H9 (cell line): ENCODE results near the gene NPAS3. TPM values are rescaled to one million over a fixed set of nuclear protein-coding genes. Genes with fewer than 3 reads are reported as not detected.

Experiments used
- DNase-seq: peaks from one replicate; pipeline ENCODE4 v3.0.0-alpha.2; 2017
- H2AFZ ChIP-seq: one replicate; pipeline ENCODE4 v1.6.1; 2013; ENCODE audit warnings: mild to moderate bottlenecking, low read length, control low read depth, moderate library complexity
- H2AK5ac ChIP-seq: 2 replicates; pipeline ENCODE4 v1.6.1; 2013; ENCODE audit warnings: low read length, control low read depth, mixed read lengths; ENCODE audit not compliant: insufficient read length
- H2BK120ac ChIP-seq: one replicate; pipeline ENCODE4 v1.6.1; 2013; ENCODE audit warnings: low read depth, mild to moderate bottlenecking, low read length, control low read depth, inconsistent platforms; ENCODE audit not compliant: poor library complexity, severe bottlenecking
- H2BK12ac ChIP-seq: 2 replicates; pipeline ENCODE4 v1.6.1; 2013; ENCODE audit warnings: low read length, control low read depth, mixed read lengths, low read depth; ENCODE audit not compliant: insufficient read length
- H2BK15ac ChIP-seq: 2 replicates; pipeline ENCODE4 v1.6.1; 2013; ENCODE audit warnings: low read depth, low read length, control low read depth
- H2BK20ac ChIP-seq: one replicate; pipeline ENCODE4 v1.6.1; 2013; ENCODE audit warnings: low read depth, mild to moderate bottlenecking, low read length, control low read depth, inconsistent platforms; ENCODE audit not compliant: poor library complexity, severe bottlenecking
- H2BK5ac ChIP-seq: 2 replicates; pipeline ENCODE4 v1.6.1; 2013; ENCODE audit warnings: low read length, control low read depth, mixed read lengths; ENCODE audit not compliant: insufficient read length
- H3K14ac ChIP-seq: 2 replicates; pipeline ENCODE4 v1.6.1; 2013; ENCODE audit warnings: low read length, control low read depth; ENCODE audit not compliant: insufficient read depth
- H3K18ac ChIP-seq: 2 replicates; pipeline ENCODE4 v1.6.1; 2013; ENCODE audit warnings: low read depth, mild to moderate bottlenecking, mixed read lengths, low read length, control low read depth; ENCODE audit not compliant: insufficient read length
- H3K23ac ChIP-seq: 2 replicates; pipeline ENCODE4 v1.6.1; 2013; ENCODE audit warnings: low read length, control low read depth, mixed read lengths, low read depth; ENCODE audit not compliant: insufficient read length
- H3K23me2 ChIP-seq: 2 replicates; pipeline ENCODE4 v1.6.1; 2013; ENCODE audit warnings: low read depth, mild to moderate bottlenecking, mixed read lengths, low read length, control low read depth; ENCODE audit not compliant: insufficient read length, poor library complexity, severe bottlenecking
- H3K27ac ChIP-seq: 2 replicates; pipeline ENCODE4 v1.5.1; 2013; ENCODE audit warnings: low read length, control low read depth, mixed read lengths, low read depth; ENCODE audit not compliant: insufficient read length
- H3K27me3 ChIP-seq: 2 replicates; pipeline ENCODE4 v1.6.1; 2013; ENCODE audit warnings: low read length, control low read depth, inconsistent platforms; ENCODE audit not compliant: insufficient read depth
- H3K4ac ChIP-seq: 2 replicates; pipeline ENCODE4 v1.6.1; 2013; ENCODE audit warnings: low read depth, mild to moderate bottlenecking, control low read depth, inconsistent platforms, low read length, moderate library complexity
- H3K4me1 ChIP-seq: 2 replicates; pipeline ENCODE4 v1.6.1; 2013; ENCODE audit warnings: low read length, control low read depth, inconsistent platforms; ENCODE audit not compliant: insufficient read depth
- H3K4me2 ChIP-seq: 2 replicates; pipeline ENCODE4 v1.6.1; 2013; ENCODE audit warnings: low read length, control low read depth, mixed read lengths; ENCODE audit not compliant: insufficient read length, insufficient read depth
- H3K56ac ChIP-seq: 2 replicates; pipeline ENCODE4 v1.6.1; 2013; ENCODE audit warnings: low read depth, mild to moderate bottlenecking, mixed read lengths, low read length, control low read depth; ENCODE audit not compliant: insufficient read length
- H3K79me1 ChIP-seq: 2 replicates; pipeline ENCODE4 v1.6.1; 2013; ENCODE audit warnings: low read depth, mild to moderate bottlenecking, moderate library complexity, low read length, control low read depth, inconsistent platforms; ENCODE audit not compliant: insufficient read depth, poor library complexity, severe bottlenecking
- H3K79me2 ChIP-seq: 2 replicates; pipeline ENCODE4 v1.6.1; 2013; ENCODE audit warnings: low read length, control low read depth, inconsistent platforms; ENCODE audit not compliant: insufficient read depth
- H3K9ac ChIP-seq: 2 replicates; pipeline ENCODE4 v1.6.1; 2013; ENCODE audit warnings: low read length, control low read depth, mixed read lengths; ENCODE audit not compliant: insufficient read length; ENCODE audit errors: extremely low read depth
- H3K9me3 ChIP-seq: one replicate; pipeline ENCODE4 v1.6.1; 2013; ENCODE audit warnings: low read depth, low read length, inconsistent platforms; ENCODE audit not compliant: control insufficient read depth
- H3T11ph ChIP-seq: one replicate; pipeline ENCODE4 v1.6.1; 2013; ENCODE audit warnings: mild to moderate bottlenecking, low read length, control low read depth, inconsistent platforms
- H4K20me1 ChIP-seq: one replicate; pipeline ENCODE4 v1.6.1; 2013; ENCODE audit not compliant: control insufficient read depth, insufficient read length, insufficient read depth
- H4K5ac ChIP-seq: 2 replicates; pipeline ENCODE4 v1.6.1; 2013; ENCODE audit warnings: low read depth, mild to moderate bottlenecking, mixed read lengths, low read length, control low read depth; ENCODE audit not compliant: insufficient read length
- H4K8ac ChIP-seq: replicated peaks from 2 replicates; pipeline ENCODE4 v1.6.1; 2013; ENCODE audit warnings: low read length, control low read depth, mixed read lengths, low read depth; ENCODE audit not compliant: insufficient read length
- H4K91ac ChIP-seq: 2 replicates; pipeline ENCODE4 v1.6.1; 2013; ENCODE audit warnings: low read depth, mild to moderate bottlenecking, moderate library complexity, mixed read lengths, low read length, control low read depth; ENCODE audit not compliant: insufficient read length
- H3K27ac Mint-ChIP-seq, 3 experiments: 2 replicates in 2 of 3; 3 replicates in 1 of 3; pipeline ENCODE4 v1.8.0; 2020 to 2021; ENCODE audit warnings: mixed read lengths in 3 of 3, mild to moderate bottlenecking in 1 of 3, moderate library complexity in 1 of 3
- H3K27me3 Mint-ChIP-seq: 2 replicates; pipeline ENCODE4 v1.8.0; 2021; ENCODE audit warnings: low read depth, mild to moderate bottlenecking, moderate library complexity, mixed read lengths
- H3K36me3 Mint-ChIP-seq, 3 experiments: 2 replicates in 2 of 3; 3 replicates in 1 of 3; pipeline ENCODE4 v1.8.0; 2020 to 2021; ENCODE audit warnings: low read depth in 3 of 3, mixed read lengths in 3 of 3; ENCODE audit not compliant: insufficient read depth in 1 of 3
- H3K4me1 Mint-ChIP-seq, 2 experiments: 2 replicates each; pipeline ENCODE4 v1.8.0; 2020; ENCODE audit warnings: mixed read lengths in 2 of 2
- H3K4me3 Mint-ChIP-seq, 2 experiments: 2 replicates in 1 of 2; 3 replicates in 1 of 2; pipeline ENCODE4 v1.8.0; 2020 to 2021; ENCODE audit warnings: mild to moderate bottlenecking in 2 of 2, mixed read lengths in 2 of 2, moderate library complexity in 1 of 2
- H3K9me3 Mint-ChIP-seq, 2 experiments: 2 replicates in 1 of 2; 3 replicates in 1 of 2; pipeline ENCODE4 v1.8.0; 2020; ENCODE audit warnings: mild to moderate bottlenecking in 2 of 2, mixed read lengths in 2 of 2, moderate library complexity in 1 of 2
- CTCF ChIP-seq: fragments of 200-600 bp; sonication (generic); conservative IDR thresholded peaks from 3 replicates; pipeline ENCODE4 v1.8.0; 2021; ENCODE audit warnings: antibody characterized with exemption, mild to moderate bottlenecking
- WGBS: extraction: QIAGEN DNeasy Blood & Tissue Kit; methylation state at CpG from one replicate; pipeline ENCODE4 v1.1.7; 2013; ENCODE audit warnings: missing lambda C conversion rate, low lambda C conversion rate, mixed read lengths; ENCODE audit not compliant: insufficient read length; ENCODE audit errors: extremely low coverage; 5-methylcytosine and 5-hydroxymethylcytosine counted together
- total RNA-seq: library from RNA; stranded (reverse); gene quantifications from 2 replicates; pipeline ENCODE4 v1.2.1, GENCODE V29; 2021

Gene NPAS3
- total RNA-seq, 1 experiment from 2014 or later = 0.17 TPM

DNA sequence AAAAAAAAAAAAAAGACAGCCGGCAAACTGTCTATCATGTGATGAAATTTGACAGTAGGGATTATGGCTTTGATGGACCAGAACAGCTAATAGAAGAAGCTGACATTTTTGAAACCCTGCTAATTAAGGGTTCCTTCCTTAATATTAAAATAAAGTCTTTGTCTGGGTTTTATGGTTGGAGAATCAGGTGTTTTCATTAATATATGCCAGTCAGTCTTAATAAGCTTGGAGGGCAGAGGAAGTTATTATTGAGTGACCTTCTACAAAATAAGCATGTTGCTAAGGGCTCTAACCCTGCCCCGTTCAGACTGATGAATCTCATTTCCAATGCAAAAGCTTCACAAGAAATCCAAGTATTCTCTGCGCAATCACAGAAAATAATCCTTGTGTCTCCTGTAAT is 722.4 kb downstream of the NPAS3 start:
- H3K4me2 ChIP-seq = no peak overlapping the region
- no peaks in the 10 kb centered on the region for H3K9me3 ChIP-seq
- no peak overlapping the region for H2AK5ac ChIP-seq
- no peak overlapping the region for H2AFZ ChIP-seq
- H3K56ac ChIP-seq = no peak overlapping the region
- no peak overlapping the region for H3K4ac ChIP-seq
- no peak overlapping the region for H2BK12ac ChIP-seq
- H3K14ac ChIP-seq = no peak overlapping the region
- no peak for DNase-seq
- H3K27ac Mint-ChIP-seq = no peak overlapping the region
- H3K4me3 Mint-ChIP-seq = no peak overlapping the region
- H3K79me2 ChIP-seq = no peaks in the 10 kb centered on the region
- no peak overlapping the region for H2BK15ac ChIP-seq
- no peak overlapping the region for H3T11ph ChIP-seq
- H3K9ac ChIP-seq = no peak overlapping the region
- no peak overlapping the region for H2BK5ac ChIP-seq
- H3K18ac ChIP-seq = no peak overlapping the region
- H4K20me1 ChIP-seq = no peaks in the 10 kb centered on the region
- TF ChIP-seq CTCF = no peak
- H2BK20ac ChIP-seq = no peak overlapping the region
- no peaks in the 10 kb centered on the region for H3K23me2 ChIP-seq
- H2BK120ac ChIP-seq = no peak overlapping the region
- no peak overlapping the region for H4K91ac ChIP-seq
- WGBS = no CpG with 5 or more reads among the region's 3 CpGs
- no peak overlapping the region for H4K8ac ChIP-seq
- peaks cover 10% of the 10 kb centered on the region in 2 experiments for H3K4me1 Mint-ChIP-seq
- H3K27me3 ChIP-seq = no peaks in the 10 kb centered on the region
- no peaks in the 10 kb centered on the region for H3K4me1 ChIP-seq
- H3K79me1 ChIP-seq = no peaks in the 10 kb centered on the region
- peaks cover 18 to 20% of the 10 kb centered on the region in 2 experiments for H3K9me3 Mint-ChIP-seq
- no peak overlapping the region for H3K23ac ChIP-seq
- no peak overlapping the region for H4K5ac ChIP-seq
- peaks cover 7 to 17% (median 12%) of the 10 kb centered on the region in 3 experiments; a peak in 5 of 7 replicates for H3K36me3 Mint-ChIP-seq
- H3K27ac ChIP-seq = no peak overlapping the region
- H3K27me3 Mint-ChIP-seq = no peaks in the 10 kb centered on the region
